Endothelial cell of umbilical vein (primary cell): ENCODE data around the gene CATSPERD. TPM values are rescaled to one million over a fixed set of nuclear protein-coding genes. Genes with fewer than 3 reads are reported as not detected.

ENCODE experiments used
- BruUV-seq: library from RNA; stranded (reverse); fragments of 400-500 nt; replicated peaks from 2 replicates; lab custom pipeline; 2021; lab: Mats Ljungman, UMichigan
- CTCF ChIA-PET: fragments of 300-600, 350-600 bp; sonication (Branson Sonifier 250); formaldehyde crosslinking; loops from one replicate; lab custom pipeline; 2021; ENCODE audit warnings: antibody characterized with exemption, inconsistent platforms; lab: Charles Lee
- POLR2A ChIA-PET: fragments of 300-600, 350-600 bp; sonication (Branson Sonifier 250); formaldehyde crosslinking; loops from one replicate; lab custom pipeline; 2021; ENCODE audit warnings: antibody characterized with exemption, inconsistent platforms; lab: Charles Lee
- DNase-seq: peaks from one replicate; pipeline ENCODE4 v3.0.0-alpha.2; 2011; ENCODE audit warnings: low read depth, low spot score
- FAIRE-seq: peaks from 2 replicates; lab custom pipeline; 2011; peaks lifted over from hg19 to GRCh38; lab: Jason Lieb, UNC
- H2AFZ ChIP-seq: 2 replicates; pipeline ENCODE4 v1.6.0; 2012; ENCODE audit warnings: low read depth, low read length, control low read depth, inconsistent platforms
- H3K27ac ChIP-seq: 2 replicates; pipeline ENCODE4 v1.5.1; 2011; ENCODE audit warnings: low read depth, mild to moderate bottlenecking, control low read depth, low read length, moderate library complexity; ENCODE audit not compliant: insufficient read depth
- H3K27me3 ChIP-seq, 2 experiments: 2 replicates each; pipeline versions ENCODE4 v1.6.0 to v1.6.1; 2011; ENCODE audit warnings: low read length in 2 of 2, mixed read lengths in 1 of 2; ENCODE audit not compliant: control insufficient read depth in 2 of 2, insufficient read depth in 2 of 2
- H3K36me3 ChIP-seq, 2 experiments: 2 replicates in 1 of 2; 3 replicates in 1 of 2; pipeline ENCODE4 v1.5.1; 2011; ENCODE audit warnings: low read length in 2 of 2, mild to moderate bottlenecking in 1 of 2, moderate library complexity in 1 of 2; ENCODE audit not compliant: control insufficient read depth in 2 of 2, insufficient read depth in 2 of 2; ENCODE audit errors: extremely low read depth in 1 of 2
- H3K4me1 ChIP-seq: 3 replicates; pipeline ENCODE4 v1.5.1; 2011; ENCODE audit warnings: mild to moderate bottlenecking, low read length; ENCODE audit not compliant: control insufficient read depth, insufficient read depth; ENCODE audit errors: extremely low read depth
- H3K4me2 ChIP-seq: 2 replicates; pipeline ENCODE4 v1.6.1; 2011; ENCODE audit warnings: low read length, control low read depth, mixed read lengths; ENCODE audit not compliant: insufficient read depth
- H3K4me3 ChIP-seq, 3 experiments: fragments of 200-600 bp in 1 of 3; sonication (generic), shearing (Covaris generic) in 1 of 3; replicated peaks in 1 of 3; 2 replicates each; pipeline ENCODE4 v1.5.1; 2011 to 2016; ENCODE audit warnings: control low read depth in 3 of 3, low read length in 3 of 3, mild to moderate bottlenecking in 2 of 3, inconsistent platforms in 1 of 3, low read depth in 1 of 3, moderate library complexity in 1 of 3; ENCODE audit not compliant: insufficient read depth in 1 of 3
- H3K79me2 ChIP-seq: 2 replicates; pipeline ENCODE4 v1.6.0; 2012; ENCODE audit warnings: low read length, inconsistent platforms; ENCODE audit not compliant: control insufficient read depth, insufficient read depth
- H3K9ac ChIP-seq: replicated peaks from 2 replicates; pipeline ENCODE3; 2011; ENCODE audit warnings: low read length, control low read depth; ENCODE audit not compliant: insufficient read depth; ENCODE audit errors: extremely low read depth
- H3K9me1 ChIP-seq: replicated peaks from 3 replicates; pipeline ENCODE4 v1.6.0; 2011; ENCODE audit warnings: mild to moderate bottlenecking, low read length; ENCODE audit not compliant: control insufficient read depth, insufficient read depth; ENCODE audit errors: extremely low read depth
- H3K9me3 ChIP-seq: replicated peaks from 2 replicates; pipeline ENCODE4 v1.5.1; 2012; ENCODE audit warnings: low read length, inconsistent platforms; ENCODE audit not compliant: control insufficient read depth, insufficient read depth
- H4K20me1 ChIP-seq: replicated peaks from 2 replicates; pipeline ENCODE3; 2011; ENCODE audit warnings: mild to moderate bottlenecking, low read length; ENCODE audit not compliant: control insufficient read depth, insufficient read depth; ENCODE audit errors: extremely low read depth
- CTCF ChIP-seq, 2 donors: IDR thresholded peaks; 1 replicate in 1 of 2; 2 replicates in 1 of 2; pipeline ENCODE4 v1.5.1; 2011; ENCODE audit warnings: low read length in 2 of 2, mild to moderate bottlenecking in 2 of 2, moderate library complexity in 2 of 2, control low read depth in 1 of 2, inconsistent platforms in 1 of 2, low read depth in 1 of 2; ENCODE audit not compliant: insufficient read depth in 1 of 2; ENCODE audit errors: extremely low read depth in 1 of 2
- EZH2 ChIP-seq: IDR thresholded peaks from 2 replicates; pipeline ENCODE4 v1.6.1; 2012; ENCODE audit warnings: borderline replicate concordance, low read depth, mild to moderate bottlenecking, moderate library complexity, low read length, inconsistent platforms; ENCODE audit not compliant: severe bottlenecking
- FOS ChIP-seq: IDR thresholded peaks from 2 replicates; pipeline ENCODE4 v1.6.1; 2011; ENCODE audit warnings: mild to moderate bottlenecking, low read length, moderate library complexity, borderline replicate concordance; ENCODE audit not compliant: insufficient read depth
- GATA2 ChIP-seq: IDR thresholded peaks from 2 replicates; pipeline ENCODE4 v1.7.0; 2011; ENCODE audit warnings: low read depth, mild to moderate bottlenecking, moderate library complexity, mixed read lengths, low read length; ENCODE audit not compliant: insufficient read length, insufficient read depth
- JUN ChIP-seq: IDR thresholded peaks from 2 replicates; pipeline ENCODE4 v1.6.1; 2011; ENCODE audit warnings: borderline replicate concordance, low read depth; ENCODE audit not compliant: insufficient read length, insufficient read depth
- MAX ChIP-seq: IDR thresholded peaks from 2 replicates; pipeline ENCODE4 v1.6.1; 2011; ENCODE audit not compliant: insufficient read depth, insufficient read length
- MYC ChIP-seq: IDR thresholded peaks from one replicate; pipeline ENCODE4 v1.6.1; 2011; ENCODE audit warnings: mild to moderate bottlenecking, low read depth, low read length
- POLR2A ChIP-seq: IDR thresholded peaks from 2 replicates; pipeline ENCODE4 v1.6.1; 2012; ENCODE audit warnings: low read depth, mild to moderate bottlenecking, control low read depth, low read length
- POLR2AphosphoS5 ChIP-seq: IDR thresholded peaks from 2 replicates; pipeline ENCODE4 v1.6.1; 2012; ENCODE audit warnings: low read depth, mild to moderate bottlenecking, control low read depth, low read length, moderate library complexity; ENCODE audit not compliant: insufficient read depth
- dilution Hi-C: fragments of 300-500 bp; cut with MboI; formaldehyde crosslinking; loops from one replicate; pipeline ENCODE4 v1.15.0; 2019; ENCODE audit warnings: low sequenced_read_pairs; ENCODE audit not compliant: extremely low pct_ligation_motif_present
- intact Hi-C: fragments of 100-400 bp; cut with micrococcal nuclease; formaldehyde crosslinking; loops from one replicate; pipeline ENCODE4 v1.10.0; 2022
- polyA plus RNA-seq, 4 experiments: library from polyadenylated mRNA; depleted of rRNA in 3 of 4; stranded (reverse) in 3 of 4; unstranded in 1 of 4; fragments of >200 nt; gene quantifications; 2 replicates each; pipeline versions ENCODE4 v1.2.1 to v1.2.3, GENCODE V29; 2011 to 2012; ENCODE audit warnings: missing spikeins in 1 of 4
- total RNA-seq: library from RNA; stranded (reverse); gene quantifications from 2 replicates; pipeline ENCODE4 v1.2.3, GENCODE V29; 2021

Gene CATSPERD
- total and polyA plus RNA-seq, 2 donors (not counting 3 experiments of a cell fraction or from before 2014, with no cell fraction given), result not detected

- no peak overlapping the region for H3K4me2 ChIP-seq
- no peaks in the 10 kb centered on the region for H3K4me1 ChIP-seq
- no peak overlapping the region for H3K9ac ChIP-seq
- TF ChIP-seq GATA2, result no peak
- TF ChIP-seq MAX, result no peak
- no peak for TF ChIP-seq MYC
- no peak for TF ChIP-seq FOS
- TF ChIP-seq CTCF (IDR thresholded peaks at IDR 0.05; ENCODE audit: extremely low read depth in 1 of 2, insufficient read depth in 1 of 2, low read depth in 1 of 2, low read length in 2 of 2), result no peak
- TF ChIP-seq EZH2, result no peak
- no peak for TF ChIP-seq POLR2AphosphoS5
- no peak for TF ChIP-seq JUN
- no peak for TF ChIP-seq POLR2A
- no peaks in the 10 kb centered on the region for H3K36me3 ChIP-seq
- POLR2A ChIA-PET, result no interaction called here
- intact Hi-C loops, result no loop called here
- DNase-seq (no peak), FAIRE-seq (no peak)
- H2AFZ ChIP-seq, result no peak overlapping the region
- no peaks in the 10 kb centered on the region for H3K79me2 ChIP-seq
- no peak overlapping the region for H3K4me3 ChIP-seq
- no peaks in the 10 kb centered on the region for H3K9me3 ChIP-seq
- dilution Hi-C loops, result no loop called here
- no peak overlapping the region for H3K27ac ChIP-seq
- no peaks in the 10 kb centered on the region for H3K9me1 ChIP-seq
- no peaks in the 10 kb centered on the region for H4K20me1 ChIP-seq
- no TSS peak for BruUV-seq
- H3K27me3 ChIP-seq, result no peaks in the 10 kb centered on the region
- CTCF ChIA-PET, result interaction anchor here (1.0 kb wide), 1 partner anchor 13 kb away, joined by 3 read pairs; no protein-coding TSS in a partner anchor
These were observed 96.8 kb downstream of the CATSPERD start for GRCh38 chr19:5817218-5817617.
